SW480 (cell line): ENCODE results near the gene UTS2R.
A peak's percentile ranks its signal among the peaks of the same experiment; 100 is the strongest.
"Not testable (repeated sequence)": the region's sequence is repeated elsewhere in the genome, so short reads cannot be mapped to it uniquely, and the experiment has no call there.

Source experiments
- DNase-seq: peaks from one replicate; pipeline ENCODE4 v3.0.0-alpha.2; 2016; ENCODE audit warnings: low spot score

UTS2R gene

DNA sequence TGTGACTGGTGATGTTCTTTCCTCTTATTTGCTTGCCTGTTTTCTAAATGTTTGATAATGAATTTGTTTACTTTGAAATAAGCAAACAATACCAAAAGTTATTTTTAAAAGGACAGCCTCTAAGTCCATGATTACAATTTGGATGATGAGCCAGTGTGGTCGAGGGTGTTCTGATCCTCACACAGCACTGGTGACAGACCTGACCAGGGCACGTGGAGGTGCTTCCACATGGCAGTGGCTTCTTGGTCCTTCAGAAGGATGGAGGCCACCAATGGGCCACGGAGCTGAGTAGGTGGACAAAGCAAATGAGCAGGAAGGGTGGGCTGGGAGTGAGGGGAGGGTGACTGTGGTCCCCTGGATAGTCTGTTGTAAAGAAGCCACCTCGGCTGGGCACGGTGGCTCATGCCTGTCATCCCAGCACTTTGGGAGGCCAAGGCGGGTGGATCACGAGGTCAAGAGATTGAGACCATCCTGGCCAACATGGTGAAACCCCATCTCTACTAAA is 16.7 kb upstream of the UTS2R start:
- no peak for DNase-seq

DNA sequence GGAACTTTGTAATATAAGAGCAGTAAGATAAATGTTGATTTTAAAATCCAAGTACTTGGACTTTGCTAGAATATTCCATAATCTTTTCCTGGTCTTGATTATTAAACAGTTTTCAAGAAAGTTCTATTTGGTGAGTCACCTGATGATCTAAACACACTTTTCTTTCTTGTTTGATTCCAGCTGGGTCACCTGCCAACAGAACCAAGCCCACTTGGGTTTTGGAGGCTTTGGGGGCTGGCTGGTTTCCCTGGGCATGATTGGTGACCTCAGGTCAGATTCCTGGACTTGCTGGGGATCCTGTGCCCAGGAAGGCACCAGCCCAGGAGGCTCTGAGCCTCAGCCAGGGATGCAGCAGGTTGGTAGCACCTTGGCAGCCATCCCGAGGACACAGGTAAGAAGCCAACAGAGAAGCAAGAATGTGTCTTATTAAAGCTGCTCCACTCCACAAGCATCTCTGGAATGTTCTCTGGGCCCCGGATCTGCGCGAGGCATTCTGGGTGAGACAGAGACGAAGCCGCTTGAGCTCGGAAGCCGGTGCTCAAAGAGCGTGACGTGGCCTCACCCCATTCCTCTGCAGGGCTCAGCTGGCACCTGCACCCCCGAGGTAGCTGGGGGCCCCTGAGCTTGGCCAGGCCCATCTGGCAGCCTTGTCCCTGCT is 15.7 kb upstream of the UTS2R start:
- peak; percentile 71 for DNase-seq

DNA sequence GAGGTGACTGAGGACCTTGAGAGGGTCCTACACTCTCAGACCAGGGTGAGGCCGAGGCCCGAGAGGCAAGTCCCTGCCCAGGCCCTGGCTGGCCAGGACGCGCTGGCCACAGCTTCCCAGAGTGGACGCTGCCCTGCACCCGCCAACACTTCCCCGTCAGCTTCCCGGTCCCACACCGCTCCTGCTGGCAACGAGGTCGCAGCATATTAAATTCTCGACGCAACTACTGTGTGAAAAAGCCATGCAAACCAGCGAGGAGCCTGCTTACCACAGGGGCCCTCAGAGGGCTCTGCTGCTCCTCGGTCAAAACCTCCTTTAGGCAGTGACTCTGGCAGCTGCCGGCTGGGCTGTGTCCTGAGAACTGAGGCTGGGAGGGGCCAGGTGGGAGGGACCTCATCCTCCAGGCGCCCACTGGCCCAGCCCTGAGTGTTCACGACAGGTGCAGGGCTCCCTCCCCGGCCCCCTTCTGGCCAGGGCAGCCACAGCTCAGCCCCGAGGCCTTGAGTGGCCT is 14.7 kb upstream of the UTS2R start:
- no peak for DNase-seq

DNA sequence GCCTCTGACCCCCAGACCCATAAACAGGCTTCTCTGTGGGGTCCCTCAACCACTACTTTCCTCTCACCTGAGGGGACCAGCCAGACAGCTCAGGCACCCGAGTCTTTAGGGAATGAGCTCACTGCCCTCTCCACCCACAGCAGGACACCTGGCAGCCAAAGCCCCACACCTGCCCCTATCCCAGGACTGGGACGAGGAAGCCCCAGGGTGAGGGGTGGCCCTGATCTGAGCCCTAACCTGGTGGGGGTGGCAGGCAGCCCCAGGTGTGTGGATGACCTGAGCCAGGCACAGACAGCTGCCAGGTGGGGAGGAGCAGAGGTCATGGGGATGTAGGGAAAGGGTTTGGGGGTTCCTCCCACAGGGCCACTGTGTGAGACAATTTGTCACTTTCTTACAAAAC is 14.2 kb upstream of the UTS2R start:
- DNase-seq: no peak

DNA sequence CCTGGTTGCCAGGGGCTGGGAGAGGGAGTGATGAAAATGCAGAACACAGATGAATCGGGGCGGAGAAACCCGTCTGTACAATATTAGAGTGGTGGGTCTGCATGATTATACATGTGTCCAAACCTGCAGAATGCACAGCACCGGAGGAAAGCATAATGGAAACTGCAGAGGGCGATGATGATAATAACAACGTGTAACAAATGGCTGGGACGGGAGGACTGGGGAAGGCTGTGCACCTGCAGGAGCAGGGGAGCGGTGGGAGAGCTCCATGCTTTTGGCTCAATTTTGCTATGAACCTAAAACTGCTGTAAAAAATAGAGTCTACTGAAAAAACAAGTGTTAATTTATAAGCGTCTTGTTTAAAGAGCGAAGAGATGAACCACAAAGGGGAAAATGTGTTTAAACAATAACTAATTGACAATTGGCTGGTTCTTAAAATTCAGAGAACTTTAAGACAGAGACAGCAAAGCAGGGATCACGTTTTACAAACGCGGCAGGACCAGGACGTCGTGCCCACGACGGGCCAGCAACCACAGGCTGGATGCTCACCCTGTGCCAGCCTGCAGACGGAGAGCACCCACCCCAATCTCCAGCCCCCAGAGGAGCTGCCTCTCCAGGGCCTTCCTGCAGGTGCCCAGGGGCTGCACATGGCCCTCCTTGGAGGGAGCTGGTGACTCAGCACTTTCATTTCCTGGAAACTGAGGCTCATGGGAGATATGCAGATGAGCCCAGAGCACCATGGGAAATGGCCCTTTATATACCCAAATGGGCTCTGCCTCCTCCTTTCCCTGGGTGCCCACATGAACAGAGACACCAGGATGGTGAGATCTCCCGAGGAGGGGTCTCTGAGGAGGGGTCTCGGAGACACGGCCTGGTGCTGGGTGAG is 12.9 kb upstream of the UTS2R start, which contains the start of gene TEX19:
Gene TEX19, plus strand, starts transcription at position 783 of the 886 bp plus-strand sequence. CDS start 2,904 bp downstream, outside the sequence.
- peak; percentile 50 for DNase-seq

DNA sequence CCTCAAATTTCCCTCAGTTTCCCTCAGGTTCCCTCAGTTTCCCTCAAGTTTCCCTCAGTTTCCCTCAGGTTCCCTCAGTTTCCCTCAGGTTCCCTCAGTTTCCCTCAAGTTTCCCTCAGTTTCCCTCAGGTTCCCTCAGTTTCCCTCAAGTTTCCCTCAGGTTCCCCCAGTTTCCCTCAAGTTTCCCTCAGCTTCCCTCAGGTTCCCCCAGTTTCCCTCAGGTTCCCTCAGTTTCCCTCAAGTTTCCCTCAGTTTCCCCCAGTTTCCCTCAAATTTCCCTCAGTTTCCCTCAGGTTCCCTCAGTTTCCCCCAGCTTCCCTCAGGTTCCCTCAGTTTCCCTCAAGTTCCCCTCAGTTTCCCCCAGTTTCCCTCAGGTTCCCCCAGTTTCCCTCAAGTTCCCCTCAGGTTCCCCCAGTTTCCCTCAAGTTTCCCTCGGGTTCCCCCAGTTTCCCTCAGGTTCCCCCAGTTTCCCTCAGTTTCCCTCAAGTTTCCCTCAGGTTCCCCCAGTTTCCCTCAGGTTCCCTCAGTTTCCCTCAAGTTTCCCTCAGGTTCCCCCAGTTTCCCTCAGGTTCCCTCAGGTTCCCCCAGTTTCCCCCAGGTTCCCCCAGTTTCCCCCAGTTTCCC is 12.0 kb upstream of the UTS2R start:
- not testable (repeated sequence) for DNase-seq

DNA sequence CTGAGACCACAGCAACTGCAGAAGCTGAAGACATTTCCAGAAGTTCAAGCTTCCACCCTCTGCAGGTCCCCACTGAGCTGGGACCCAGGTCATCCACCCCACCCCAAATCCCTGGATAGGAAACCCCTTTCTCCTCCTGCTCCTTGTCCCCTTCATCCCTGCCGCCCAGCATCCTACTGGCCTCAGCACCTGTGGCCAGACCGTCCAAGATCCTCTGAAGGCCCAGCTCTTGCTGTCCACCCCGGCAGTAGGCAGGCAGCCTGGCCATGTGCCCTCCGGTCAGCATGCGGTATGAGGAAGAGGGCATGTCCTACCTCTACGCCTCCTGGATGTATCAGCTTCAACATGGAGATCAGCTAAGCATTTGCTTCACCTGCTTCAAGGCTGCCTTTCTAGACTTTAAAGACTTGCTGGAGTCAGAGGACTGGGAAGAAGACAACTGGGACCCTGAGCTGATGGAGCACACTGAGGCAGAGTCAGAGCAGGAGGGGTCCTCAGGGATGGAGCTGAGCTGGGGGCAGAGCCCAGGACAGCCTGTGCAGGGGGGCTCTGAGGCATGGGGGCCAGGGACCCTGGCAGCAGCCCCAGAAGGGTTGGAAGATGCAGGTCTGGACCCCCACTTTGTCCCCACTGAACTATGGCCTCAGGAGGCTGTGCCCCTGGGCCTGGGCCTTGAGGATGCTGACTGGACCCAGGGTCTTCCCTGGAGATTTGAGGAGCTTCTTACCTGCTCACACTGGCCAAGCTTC is 9.5 kb upstream of the UTS2R start:
- no peak for DNase-seq

DNA sequence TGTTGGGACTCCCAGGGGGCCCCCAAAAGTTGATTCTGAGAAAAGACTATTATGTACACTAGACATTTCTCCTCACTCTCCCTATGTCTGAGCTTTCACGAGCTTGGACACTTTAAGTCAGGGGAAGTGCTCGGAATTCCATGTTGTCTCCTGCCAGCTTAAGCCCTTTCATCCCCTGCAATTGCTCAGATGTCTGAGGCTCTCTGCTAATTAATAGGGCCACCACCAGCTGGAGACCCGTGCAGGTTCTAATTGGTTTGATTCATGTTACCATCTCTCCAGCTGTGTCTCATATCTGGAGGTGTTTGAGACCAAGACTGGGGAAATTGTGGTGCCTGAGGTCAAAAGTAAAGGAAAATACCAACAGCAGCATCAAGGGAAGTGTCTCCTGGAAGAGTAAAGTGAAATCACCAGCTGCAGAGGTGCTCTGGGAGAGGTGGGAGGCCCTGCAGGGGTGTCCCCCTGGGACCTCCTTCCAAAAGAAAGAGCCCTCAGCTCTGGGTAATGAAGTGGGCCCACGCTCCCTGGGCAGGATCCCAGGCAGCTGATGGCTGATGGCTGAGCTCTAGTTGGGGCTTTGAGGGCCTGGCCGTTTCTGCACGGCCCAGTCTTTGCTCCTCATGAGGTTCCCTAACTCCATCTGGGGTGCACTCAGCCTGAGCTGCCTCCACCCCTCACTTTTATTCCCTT is 5.8 kb upstream of the UTS2R start:
- DNase-seq: no peak

DNA sequence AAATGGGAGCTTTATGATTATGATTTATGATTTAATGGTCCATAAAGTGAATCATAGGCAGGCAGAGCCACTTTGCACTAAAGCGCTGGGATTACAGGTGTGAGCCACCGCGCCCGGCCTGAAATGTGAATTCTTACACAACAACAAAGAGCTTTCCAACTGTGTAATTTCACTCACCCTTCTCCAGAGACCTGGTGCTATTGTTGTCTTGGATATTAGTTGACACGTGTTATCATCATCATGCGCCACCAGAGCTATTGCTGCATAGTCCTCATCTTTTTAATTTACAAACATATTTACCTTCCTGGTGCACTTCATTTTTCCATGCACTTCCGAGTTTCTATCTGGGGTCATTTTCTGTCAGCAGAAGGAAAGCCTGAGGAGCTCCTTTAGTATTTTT is 4.8 kb upstream of the UTS2R start:
- no peak for DNase-seq

DNA sequence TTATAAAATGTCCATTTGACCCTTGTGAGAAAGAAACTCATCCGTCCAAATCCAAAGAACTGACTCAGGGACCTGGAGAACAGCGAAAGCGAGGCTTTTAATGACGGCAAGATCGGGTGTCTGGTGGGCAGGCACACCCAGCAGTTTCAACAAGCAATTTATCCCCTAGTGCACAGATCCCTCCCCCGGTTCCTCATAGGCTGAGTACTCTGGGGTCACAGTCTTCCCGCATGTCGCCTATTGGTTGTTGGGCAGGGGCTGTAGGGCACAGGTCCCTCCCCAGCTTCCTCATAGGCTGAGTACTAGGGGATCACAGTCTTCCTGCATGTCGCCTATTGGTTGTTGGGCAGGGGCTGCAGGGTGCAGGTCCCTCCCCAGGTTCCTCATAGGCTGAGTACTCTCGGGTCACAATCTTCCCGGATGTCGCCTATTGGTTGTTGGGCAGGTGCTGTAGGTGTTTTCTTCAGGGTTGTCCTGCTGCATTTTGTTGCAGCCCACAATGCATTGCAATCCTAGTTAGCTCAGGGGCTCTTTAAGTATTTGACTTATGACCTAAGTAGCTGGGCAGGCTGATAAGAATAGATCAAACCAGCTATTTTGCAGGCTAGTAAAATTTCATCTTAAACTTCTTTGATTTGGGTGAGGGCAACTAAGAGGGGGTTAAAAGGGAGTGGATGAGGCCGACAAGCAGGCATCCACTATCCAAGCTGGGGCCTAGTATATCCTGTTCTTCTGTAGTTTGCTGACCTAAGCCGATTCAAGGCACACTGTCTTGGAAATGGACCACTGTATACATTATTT is 3.6 kb upstream of the UTS2R start:
- peak; percentile 88 for DNase-seq

DNA sequence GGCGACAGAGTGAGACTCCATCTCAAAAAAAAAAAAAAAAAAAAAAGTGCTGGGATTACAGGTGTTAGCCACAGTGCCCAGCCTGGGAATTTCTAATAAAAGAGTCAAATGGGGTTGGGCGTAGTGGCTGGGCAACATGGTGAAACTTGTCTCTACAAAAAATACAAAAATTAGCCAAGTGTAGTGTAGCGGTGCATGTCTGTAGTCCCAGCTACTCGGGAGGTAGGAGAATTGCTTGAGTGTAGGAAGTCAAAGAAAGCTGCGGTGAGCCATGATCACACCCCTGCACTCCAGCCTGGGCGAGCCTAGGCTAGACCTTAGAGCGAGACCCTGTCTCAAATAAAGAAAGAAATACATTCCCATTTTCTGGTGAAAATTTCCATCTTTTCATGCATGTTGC is 2.4 kb upstream of the UTS2R start:
- DNase-seq: no peak

DNA sequence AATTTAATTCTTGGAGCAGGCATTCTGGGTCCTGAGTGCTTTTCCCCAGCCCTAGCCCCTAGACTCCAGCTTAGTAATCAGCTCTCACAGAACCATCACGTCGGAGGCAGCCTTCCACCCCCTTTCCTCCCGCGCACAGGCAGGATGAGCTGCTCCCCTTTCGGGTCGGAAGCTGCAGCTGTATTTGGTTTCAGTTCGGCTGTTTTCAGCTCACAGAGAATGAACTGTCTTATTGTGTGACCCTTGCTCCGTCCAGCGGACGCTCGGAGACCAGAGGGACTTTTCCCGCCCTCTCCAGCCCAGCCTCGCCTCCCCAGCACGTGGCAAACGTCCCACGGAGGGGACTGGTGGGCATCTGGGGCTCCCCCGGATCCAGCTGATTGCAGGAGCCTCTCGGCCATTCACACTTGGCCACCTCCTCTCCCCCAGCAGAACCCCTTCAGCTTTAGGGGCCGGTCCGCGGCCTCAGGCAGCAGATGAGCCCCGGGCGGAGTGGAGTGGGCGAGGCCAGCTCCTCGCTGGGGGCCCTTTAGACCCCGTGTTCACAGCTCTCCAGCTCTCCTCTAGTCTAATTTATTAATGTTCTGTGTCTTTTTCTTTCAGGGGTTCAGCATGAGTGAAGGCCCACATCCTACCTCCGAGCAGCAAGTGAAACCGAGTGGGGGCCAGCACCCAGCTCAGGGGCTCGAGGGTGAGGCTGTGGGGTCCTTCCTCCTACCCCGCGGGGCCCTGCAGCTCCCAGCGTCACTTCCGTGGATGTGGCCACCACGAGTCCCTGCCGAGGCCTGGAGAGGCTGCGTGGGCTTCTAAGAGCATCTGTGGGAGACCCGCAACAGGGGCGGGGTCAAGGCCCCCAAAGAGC is 863 bp upstream of the UTS2R start:
- no peak for DNase-seq

DNA sequence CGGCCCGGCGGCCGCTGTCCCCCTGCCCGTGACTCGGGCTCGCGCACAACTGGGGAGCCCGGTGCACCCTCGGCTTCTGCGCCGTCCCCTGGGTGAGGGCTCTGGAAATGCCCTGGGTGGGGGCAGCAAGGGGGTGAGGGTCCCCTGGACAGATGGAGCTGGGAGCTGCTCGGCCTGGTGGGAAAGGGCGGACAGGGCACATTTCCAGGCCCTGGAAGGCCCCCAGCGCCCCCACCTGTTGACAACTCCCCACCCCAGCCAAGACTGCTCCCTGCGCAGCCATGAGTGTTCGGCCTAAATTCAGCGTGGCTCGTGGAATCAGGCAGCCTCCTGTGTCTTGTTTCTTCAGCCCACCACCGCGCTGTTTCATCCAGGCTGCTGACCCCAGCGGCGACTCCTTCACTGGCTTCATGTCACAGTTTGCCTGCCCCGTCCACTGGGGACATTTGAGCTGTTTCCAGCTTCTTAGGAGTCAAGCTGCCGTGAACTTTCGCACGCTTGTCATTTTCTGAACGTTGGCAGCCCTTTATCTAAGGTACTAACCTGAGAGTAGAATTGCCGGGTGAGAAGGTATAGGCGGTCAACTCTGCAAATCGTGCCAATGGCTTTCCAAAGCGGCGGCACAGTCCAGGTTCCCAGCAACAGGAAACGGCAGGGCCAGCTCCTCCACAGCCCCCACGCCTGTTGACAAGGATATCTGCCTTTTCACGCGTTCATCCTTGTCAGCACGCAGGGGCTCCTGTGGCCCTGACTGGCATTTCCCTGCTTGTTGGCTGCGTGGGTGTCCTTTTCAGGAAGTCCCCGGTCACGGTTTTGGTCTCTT is 895 bp downstream of the UTS2R start:
- DNase-seq: no peak

DNA sequence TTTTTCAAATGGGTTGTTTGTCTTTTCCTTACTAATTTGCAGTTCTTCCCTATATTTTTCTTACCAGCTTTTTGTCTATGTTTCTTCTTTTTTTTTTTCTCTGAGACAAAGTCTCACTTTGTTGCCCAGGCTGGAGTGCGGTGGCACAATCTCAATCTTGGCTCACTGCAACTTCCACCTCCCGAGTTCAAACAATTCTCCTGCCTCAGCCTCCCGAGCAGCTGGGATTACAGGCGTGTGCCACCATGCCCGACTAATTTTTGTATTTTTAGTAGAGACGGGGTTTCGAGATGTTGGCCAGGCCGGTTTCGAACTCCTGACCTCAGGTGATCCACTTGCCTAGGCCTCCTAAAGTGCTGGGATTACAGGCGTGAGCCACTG is 1.5 kb downstream of the UTS2R start:
- DNase-seq: not testable (repeated sequence)

DNA sequence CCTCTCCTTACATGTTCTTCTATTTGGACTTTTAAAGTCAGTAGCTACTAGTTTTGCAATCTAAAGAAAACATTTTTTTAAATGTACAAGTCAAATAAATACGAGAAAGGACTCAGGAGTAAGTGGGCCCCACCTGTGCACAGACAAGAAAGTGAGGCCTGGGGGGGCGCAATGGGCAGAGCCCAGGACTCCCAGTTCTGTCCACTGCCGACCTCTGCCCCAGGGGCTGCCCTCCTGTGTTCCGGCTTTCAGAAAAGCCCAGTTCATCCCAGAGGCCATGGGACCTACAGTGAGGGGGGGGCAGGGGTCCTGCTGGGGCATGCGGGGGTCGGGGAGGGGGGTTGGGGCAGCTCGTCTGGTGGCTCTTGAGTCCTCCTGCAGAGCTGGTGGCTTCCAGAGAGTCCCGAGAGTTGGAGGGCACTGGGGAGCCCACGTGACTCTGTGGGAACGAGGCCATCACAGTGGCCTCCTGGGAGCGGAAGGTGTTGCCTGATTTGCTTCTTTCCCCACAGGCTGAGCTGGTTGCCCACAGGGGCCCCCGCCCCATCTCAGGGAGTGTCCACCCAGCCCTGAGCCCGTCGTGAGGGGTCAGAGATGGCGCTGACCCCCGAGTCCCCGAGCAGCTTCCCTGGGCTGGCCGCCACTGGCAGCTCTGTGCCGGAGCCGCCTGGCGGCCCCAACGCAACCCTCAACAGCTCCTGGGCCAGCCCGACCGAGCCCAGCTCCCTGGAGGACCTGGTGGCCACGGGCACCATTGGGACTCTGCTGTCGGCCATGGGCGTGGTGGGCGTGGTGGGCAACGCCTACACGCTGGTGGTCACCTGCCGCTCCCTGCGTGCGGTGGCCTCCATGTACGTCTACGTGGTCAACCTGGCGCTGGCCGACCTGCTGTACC is 2.4 kb downstream of the UTS2R start:
- DNase-seq: no peak

DNA sequence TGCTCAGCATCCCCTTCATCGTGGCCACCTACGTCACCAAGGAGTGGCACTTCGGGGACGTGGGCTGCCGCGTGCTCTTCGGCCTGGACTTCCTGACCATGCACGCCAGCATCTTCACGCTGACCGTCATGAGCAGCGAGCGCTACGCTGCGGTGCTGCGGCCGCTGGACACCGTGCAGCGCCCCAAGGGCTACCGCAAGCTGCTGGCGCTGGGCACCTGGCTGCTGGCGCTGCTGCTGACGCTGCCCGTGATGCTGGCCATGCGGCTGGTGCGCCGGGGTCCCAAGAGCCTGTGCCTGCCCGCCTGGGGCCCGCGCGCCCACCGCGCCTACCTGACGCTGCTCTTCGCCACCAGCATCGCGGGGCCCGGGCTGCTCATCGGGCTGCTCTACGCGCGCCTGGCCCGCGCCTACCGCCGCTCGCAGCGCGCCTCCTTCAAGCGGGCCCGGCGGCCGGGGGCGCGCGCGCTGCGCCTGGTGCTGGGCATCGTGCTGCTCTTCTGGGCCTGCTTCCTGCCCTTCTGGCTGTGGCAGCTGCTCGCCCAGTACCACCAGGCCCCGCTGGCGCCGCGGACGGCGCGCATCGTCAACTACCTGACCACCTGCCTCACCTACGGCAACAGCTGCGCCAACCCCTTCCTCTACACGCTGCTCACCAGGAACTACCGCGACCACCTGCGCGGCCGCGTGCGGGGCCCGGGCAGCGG is 3.2 kb downstream of the UTS2R start:
- DNase-seq: no peak
